HG02870 (cell line): ENCODE measurements around the gene MILR1.

Source experiments
- ATAC-seq: cut with Tn5 transposase; IDR thresholded peaks from one replicate; pipeline ENCODE4 v1.9.1; 2021; ENCODE audit warnings: mild to moderate bottlenecking, moderate library complexity; ENCODE audit not compliant: unreplicated experiment

The MILR1 gene

GRCh38 chr17:64502021-64502420 is 53.1 kb downstream of the MILR1 start:
- ATAC-seq: no peak

- no peak for ATAC-seq
Observed at GRCh38 chr17:64502809-64503208, 53.9 kb downstream of the MILR1 start.

GRCh38 chr17:64503341-64503740 is 54.4 kb downstream of the MILR1 start:
- ATAC-seq: no peak

GRCh38 chr17:64503821-64504768 is 55.2 kb downstream of the MILR1 start:
- no peak for ATAC-seq

- no peak for ATAC-seq
Observed at GRCh38 chr17:64504769-64505339, 55.9 kb downstream of the MILR1 start.

GRCh38 chr17:64505340-64506200 is 56.7 kb downstream of the MILR1 start:
- ATAC-seq: no peak

- ATAC-seq: peak; percentile 54
Observed at GRCh38 chr17:64506201-64506575, 57.3 kb downstream of the MILR1 start, which contains the start of gene DDX5. Gene DDX5, minus strand, starts transcription at chr17:64506289. Its CDS starts 170 bp downstream, at chr17:64506119.

- peak; percentile 59 for ATAC-seq
Observed at GRCh38 chr17:64506576-64507412, 57.9 kb downstream of the MILR1 start, which contains the start of gene CEP95. Gene CEP95, plus strand, starts transcription at chr17:64506977. Its CDS starts 121 bp downstream, at chr17:64507098.

GRCh38 chr17:64507413-64507782 is 58.5 kb downstream of the MILR1 start:
- ATAC-seq: peak; percentile 10

GRCh38 chr17:64508683-64509082 is 59.8 kb downstream of the MILR1 start:
- ATAC-seq: no peak

- no peak for ATAC-seq
Observed at GRCh38 chr17:64509179-64509578, 60.3 kb downstream of the MILR1 start.

- ATAC-seq: no peak
Observed at GRCh38 chr17:64515419-64515818, 66.5 kb downstream of the MILR1 start.

GRCh38 chr17:64515829-64516228 is 66.9 kb downstream of the MILR1 start:
- ATAC-seq: no peak
